Caco-2 (cell line): ENCODE measurements around the gene CMBL. TPM values are rescaled to one million over a fixed set of nuclear protein-coding genes. Genes with fewer than 3 reads are reported as not detected.

Experiments used
- BruUV-seq: library from RNA; stranded (reverse); fragments of 400-500 nt; replicated peaks from 2 replicates; lab custom pipeline; 2021; lab: Mats Ljungman, UMichigan
- CTCF ChIA-PET: fragments of 300-600 bp; sonication (Branson Sonifier 250); formaldehyde crosslinking; loops from one replicate; lab custom pipeline; 2022; ENCODE audit warnings: antibody characterized with exemption; lab: Charles Lee
- POLR2A ChIA-PET: fragments of 300-600 bp; sonication (Branson Sonifier 250); formaldehyde crosslinking; loops from one replicate; lab custom pipeline; 2022; ENCODE audit warnings: antibody characterized with exemption; lab: Charles Lee
- DNase-seq, 2 experiments: peaks; one replicate each; pipeline versions ENCODE4 v3.0.0 to v3.0.0-alpha.2; 2020 to 2022
- H3K27me3 ChIP-seq: replicated peaks from 2 replicates; pipeline ENCODE4 v1.6.0; 2011; ENCODE audit warnings: low read length; ENCODE audit not compliant: control insufficient read depth, insufficient read depth
- H3K36me3 ChIP-seq: 2 replicates; pipeline ENCODE4 v1.5.1; 2011; ENCODE audit warnings: low read length; ENCODE audit not compliant: control insufficient read depth, insufficient read depth
- H3K4me1 ChIP-seq: fragments of 250-450 bp; sonication (Bioruptor Pico); 2 replicates; pipeline ENCODE4 v1.5.1; 2020; ENCODE audit warnings: mild to moderate bottlenecking
- H3K4me3 ChIP-seq: 2 replicates; pipeline ENCODE4 v1.5.1; 2011; ENCODE audit warnings: low read depth, mild to moderate bottlenecking, control low read depth, low read length
- H3K9me3 ChIP-seq: fragments of 250-450 bp; sonication (Bioruptor Pico); 2 replicates; pipeline ENCODE4 v1.5.1; 2020; ENCODE audit warnings: mild to moderate bottlenecking, moderate library complexity
- H3K27ac Mint-ChIP-seq: one replicate; pipeline ENCODE4 v1.8.0; 2022; ENCODE audit warnings: mixed read lengths; ENCODE audit not compliant: unreplicated experiment
- H3K27me3 Mint-ChIP-seq: one replicate; pipeline ENCODE4 v1.8.0; 2022; ENCODE audit warnings: mixed read lengths; ENCODE audit not compliant: insufficient read depth, unreplicated experiment
- H3K36me3 Mint-ChIP-seq: one replicate; pipeline ENCODE4 v1.8.0; 2022; ENCODE audit warnings: mild to moderate bottlenecking, mixed read lengths; ENCODE audit not compliant: insufficient read depth, unreplicated experiment
- H3K4me1 Mint-ChIP-seq: one replicate; pipeline ENCODE4 v1.8.0; 2022; ENCODE audit warnings: low read depth, mixed read lengths; ENCODE audit not compliant: unreplicated experiment
- H3K4me3 Mint-ChIP-seq: one replicate; pipeline ENCODE4 v1.8.0; 2022; ENCODE audit warnings: mild to moderate bottlenecking, moderate library complexity, mixed read lengths; ENCODE audit not compliant: unreplicated experiment
- H3K9me3 Mint-ChIP-seq: one replicate; pipeline ENCODE4 v1.8.0; 2022; ENCODE audit warnings: mixed read lengths; ENCODE audit not compliant: unreplicated experiment
- intact Hi-C: fragments of 100-400 bp; cut with micrococcal nuclease; formaldehyde crosslinking; loops from one replicate; pipeline ENCODE4 v1.10.0; 2022; ENCODE audit not compliant: unreplicated experiment
- total RNA-seq: library from RNA; stranded (reverse); gene quantifications from 2 replicates; pipeline ENCODE4 v1.2.3, GENCODE V29; 2022
- TF ChIP-seq, protein P1 (sequence below), 2 experiments: fragments of 200-600 bp in 1 of 2; IDR thresholded peaks; 1 replicate in 1 of 2; 2 replicates in 1 of 2; pipeline versions ENCODE4 v1.5.1 to v1.8.0; 2011 to 2022; ENCODE audit warnings: antibody characterized with exemption in 1 of 2, control low read depth in 1 of 2, inconsistent platforms in 1 of 2, low read depth in 1 of 2, low read length in 1 of 2, mild to moderate bottlenecking in 1 of 2, moderate library complexity in 1 of 2; ENCODE audit not compliant: insufficient read depth in 1 of 2, severe bottlenecking in 1 of 2, unreplicated experiment in 1 of 2

CMBL gene
- total RNA-seq, 1 experiment from 2014 or later: 18.4 TPM

DNA sequence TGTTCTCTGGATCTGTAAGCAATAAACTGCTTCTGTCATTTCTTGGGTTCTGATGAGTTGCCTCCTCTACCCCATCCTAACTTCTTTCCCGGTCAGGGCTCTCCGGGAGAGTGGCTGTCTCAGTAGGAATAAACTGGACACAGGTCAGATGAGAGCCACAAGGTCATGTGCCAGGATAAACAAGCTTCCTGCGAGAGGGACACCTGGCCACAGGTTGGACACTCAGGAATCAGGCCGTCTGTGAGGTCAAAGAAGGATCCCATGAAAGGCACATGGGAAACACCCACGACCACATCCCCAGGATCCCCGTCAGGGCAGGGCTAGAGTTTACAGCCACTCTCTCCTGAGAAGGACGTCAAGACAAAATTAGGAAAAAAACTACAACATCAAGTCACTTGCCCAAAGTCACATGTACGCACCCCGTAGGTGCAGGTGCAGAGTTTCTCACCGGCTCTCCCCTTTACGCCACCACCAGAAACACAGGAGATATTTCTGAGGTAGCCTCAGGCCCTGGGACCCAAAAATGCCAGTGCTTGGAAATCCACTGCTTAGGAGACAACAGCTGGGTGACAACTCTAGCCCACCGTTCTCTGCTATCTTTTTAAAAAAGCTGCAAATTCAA, 28.9 kb downstream of the CMBL start:
- intact Hi-C loops: no loop called here
- TF ChIP-seq, protein P1, sequence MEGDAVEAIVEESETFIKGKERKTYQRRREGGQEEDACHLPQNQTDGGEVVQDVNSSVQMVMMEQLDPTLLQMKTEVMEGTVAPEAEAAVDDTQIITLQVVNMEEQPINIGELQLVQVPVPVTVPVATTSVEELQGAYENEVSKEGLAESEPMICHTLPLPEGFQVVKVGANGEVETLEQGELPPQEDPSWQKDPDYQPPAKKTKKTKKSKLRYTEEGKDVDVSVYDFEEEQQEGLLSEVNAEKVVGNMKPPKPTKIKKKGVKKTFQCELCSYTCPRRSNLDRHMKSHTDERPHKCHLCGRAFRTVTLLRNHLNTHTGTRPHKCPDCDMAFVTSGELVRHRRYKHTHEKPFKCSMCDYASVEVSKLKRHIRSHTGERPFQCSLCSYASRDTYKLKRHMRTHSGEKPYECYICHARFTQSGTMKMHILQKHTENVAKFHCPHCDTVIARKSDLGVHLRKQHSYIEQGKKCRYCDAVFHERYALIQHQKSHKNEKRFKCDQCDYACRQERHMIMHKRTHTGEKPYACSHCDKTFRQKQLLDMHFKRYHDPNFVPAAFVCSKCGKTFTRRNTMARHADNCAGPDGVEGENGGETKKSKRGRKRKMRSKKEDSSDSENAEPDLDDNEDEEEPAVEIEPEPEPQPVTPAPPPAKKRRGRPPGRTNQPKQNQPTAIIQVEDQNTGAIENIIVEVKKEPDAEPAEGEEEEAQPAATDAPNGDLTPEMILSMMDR (IDR thresholded peaks at IDR 0.05; ENCODE audit: insufficient read depth in 1 of 2, low read depth in 1 of 2, low read length in 1 of 2, severe bottlenecking in 1 of 2, unreplicated experiment in 1 of 2): no peak
- no peak overlapping the region for H3K4me3 ChIP-seq
- no peak for DNase-seq
- no peaks in the 10 kb centered on the region for H3K9me3 ChIP-seq
- Mint-ChIP-seq H3K36me3 (no peaks in the 10 kb centered on the region), H3K4me1 (no peaks in the 10 kb centered on the region), H3K9me3 (no peaks in the 10 kb centered on the region), H3K27ac (no peak overlapping the region), H3K27me3 (no peaks in the 10 kb centered on the region), H3K4me3 (no peak overlapping the region)
- CTCF ChIA-PET: no interaction called here
- POLR2A ChIA-PET: interaction anchor here (0.5 kb wide), 1 partner anchor 84 kb away, joined by 4 read pairs; no protein-coding TSS in a partner anchor
- H3K36me3 ChIP-seq: no peaks in the 10 kb centered on the region
- no peaks in the 10 kb centered on the region for H3K4me1 ChIP-seq
- BruUV-seq: no TSS peak
- no peaks in the 10 kb centered on the region for H3K27me3 ChIP-seq

DNA sequence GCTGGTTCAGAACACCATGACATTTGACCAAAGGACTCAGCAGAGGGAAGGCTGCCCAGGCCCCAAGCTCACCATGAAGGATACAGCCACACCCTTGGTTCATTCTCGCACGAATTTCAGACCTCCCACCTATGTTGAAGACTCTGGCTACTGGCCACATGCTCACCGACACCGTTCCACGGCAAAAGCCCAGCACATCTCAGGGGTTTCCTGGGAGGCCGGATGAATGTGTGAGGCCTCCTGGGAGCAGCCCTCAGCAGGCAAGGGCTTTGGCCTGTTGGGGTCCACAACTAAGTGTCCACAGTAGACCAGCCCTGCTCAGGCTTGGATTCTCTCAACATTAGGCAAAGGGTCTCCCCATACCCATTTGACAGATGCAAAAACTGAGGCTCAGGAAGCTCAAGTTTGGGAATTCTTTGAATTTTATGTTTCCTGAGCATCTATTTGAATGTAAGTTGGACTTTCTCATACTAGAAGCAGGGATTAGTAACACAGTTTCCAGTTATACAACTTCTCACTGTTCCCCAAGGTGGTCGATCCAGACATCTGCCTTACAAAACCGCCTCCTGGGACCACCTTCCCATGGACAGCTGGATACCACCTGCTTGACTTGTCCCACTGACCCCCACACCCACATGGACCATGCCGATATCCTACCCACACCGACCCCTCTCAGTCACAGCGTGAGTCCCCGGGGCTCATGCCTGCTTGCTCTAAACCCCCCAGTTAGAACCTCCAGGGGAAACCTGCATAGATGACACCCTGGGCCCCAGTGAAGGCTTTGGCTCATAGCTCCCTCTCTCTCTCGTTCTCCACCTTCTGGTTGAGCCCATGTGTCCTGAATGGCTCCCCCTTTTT, 29.7 kb downstream of the CMBL start:
- BruUV-seq: no TSS peak
- ChIA-PET CTCF (no interaction called here), POLR2A (interaction anchor here (0.6 kb wide), 1 partner anchor 660 kb away, joined by 3 read pairs; no protein-coding TSS in a partner anchor)
- no peaks in the 10 kb centered on the region for H3K4me1 ChIP-seq
- H3K36me3 ChIP-seq: no peaks in the 10 kb centered on the region
- Mint-ChIP-seq H3K27me3 (no peaks in the 10 kb centered on the region), H3K4me1 (no peaks in the 10 kb centered on the region), H3K4me3 (no peak overlapping the region), H3K36me3 (no peaks in the 10 kb centered on the region), H3K27ac (no peak overlapping the region), H3K9me3 (no peaks in the 10 kb centered on the region)
- H3K4me3 ChIP-seq: no peak overlapping the region
- TF ChIP-seq, protein P1 (IDR thresholded peaks at IDR 0.05; ENCODE audit: insufficient read depth in 1 of 2, low read depth in 1 of 2, low read length in 1 of 2, severe bottlenecking in 1 of 2, unreplicated experiment in 1 of 2): no peak
- H3K27me3 ChIP-seq: no peaks in the 10 kb centered on the region
- no peak for DNase-seq
- no peaks in the 10 kb centered on the region for H3K9me3 ChIP-seq
- intact Hi-C loops: no loop called here

DNA sequence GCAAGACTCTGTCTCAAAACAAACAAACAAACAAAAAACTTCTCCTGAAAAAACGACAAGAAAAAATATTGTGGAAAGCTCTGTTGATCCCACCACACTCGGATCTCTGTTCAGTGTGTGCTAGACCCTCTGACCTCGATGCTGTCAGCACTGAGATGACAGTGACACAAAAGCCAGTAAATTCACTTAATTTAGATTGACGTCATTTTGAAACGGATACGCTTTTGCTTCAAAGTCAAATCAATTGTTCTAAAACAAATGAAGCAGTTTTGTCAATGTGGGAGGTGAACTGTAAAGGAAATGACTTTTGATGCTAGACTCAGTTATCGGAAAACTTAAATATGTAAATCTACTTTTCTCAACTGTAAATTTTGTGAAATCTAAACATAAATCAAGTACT, 31.0 kb downstream of the CMBL start:
- DNase-seq: no peak
- BruUV-seq: no TSS peak
- H3K4me1 Mint-ChIP-seq: peaks cover 5% of the 10 kb centered on the region
- H3K27me3 Mint-ChIP-seq: no peaks in the 10 kb centered on the region
- H3K4me3 ChIP-seq: no peak overlapping the region
- H3K9me3 ChIP-seq: no peaks in the 10 kb centered on the region
- POLR2A ChIA-PET: no interaction called here
- no peaks in the 10 kb centered on the region for H3K36me3 Mint-ChIP-seq
- no peak overlapping the region for H3K4me3 Mint-ChIP-seq
- H3K4me1 ChIP-seq: no peaks in the 10 kb centered on the region
- H3K9me3 Mint-ChIP-seq: no peaks in the 10 kb centered on the region
- TF ChIP-seq, protein P1 (IDR thresholded peaks at IDR 0.05; ENCODE audit: insufficient read depth in 1 of 2, low read depth in 1 of 2, low read length in 1 of 2, severe bottlenecking in 1 of 2, unreplicated experiment in 1 of 2): no peak
- CTCF ChIA-PET: no interaction called here
- H3K27ac Mint-ChIP-seq: no peak overlapping the region
- intact Hi-C loops: no loop called here
- H3K36me3 ChIP-seq: no peaks in the 10 kb centered on the region
- no peaks in the 10 kb centered on the region for H3K27me3 ChIP-seq
